ENCODE data around the gene INPP5D.
"Not testable (repeated sequence)": the region's sequence is repeated elsewhere in the genome, so short reads cannot be mapped to it uniquely, and the experiment has no call there.

Gene INPP5D

DNA sequence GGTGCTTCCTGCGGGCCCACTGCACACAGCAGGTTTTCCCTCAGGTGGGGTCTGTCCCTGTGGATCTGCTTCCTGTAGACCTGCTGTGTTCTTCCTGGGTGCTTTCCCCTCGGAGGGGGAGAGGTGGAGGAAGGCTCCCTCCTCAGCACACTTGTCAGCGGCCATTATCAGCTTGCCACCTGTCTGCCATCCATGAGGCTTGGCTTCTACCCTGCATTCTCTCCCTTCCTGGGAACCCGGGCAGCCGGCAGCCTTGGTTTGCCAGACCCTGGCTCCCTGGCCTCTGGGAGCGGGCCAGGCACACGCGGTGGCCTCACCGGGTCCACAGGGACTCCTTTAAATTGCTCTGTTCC, 58.5 kb downstream of the INPP5D start:
- no peak for DNase-seq (ENCODE audit: low read depth)

DNA sequence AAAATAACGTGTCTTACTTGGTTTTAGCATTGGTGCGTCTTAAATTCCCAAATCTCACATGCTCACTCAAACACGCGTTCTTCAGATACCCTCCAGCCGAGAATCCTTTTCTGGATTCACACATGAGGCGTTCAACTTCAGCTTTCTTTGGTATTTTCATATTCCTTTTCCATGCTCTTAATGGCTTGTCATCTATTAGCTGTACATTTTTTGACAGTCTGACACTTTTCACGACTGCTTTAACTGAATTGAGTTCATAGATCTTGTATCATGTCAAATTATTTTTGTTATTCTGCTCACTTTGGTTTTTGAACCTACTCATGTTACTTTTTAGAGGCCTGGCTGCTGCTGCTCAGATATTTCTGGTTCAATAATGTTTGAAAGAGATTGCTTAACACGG, 59.0 kb downstream of the INPP5D start:
- no peak for DNase-seq (ENCODE audit: low read depth)

DNA sequence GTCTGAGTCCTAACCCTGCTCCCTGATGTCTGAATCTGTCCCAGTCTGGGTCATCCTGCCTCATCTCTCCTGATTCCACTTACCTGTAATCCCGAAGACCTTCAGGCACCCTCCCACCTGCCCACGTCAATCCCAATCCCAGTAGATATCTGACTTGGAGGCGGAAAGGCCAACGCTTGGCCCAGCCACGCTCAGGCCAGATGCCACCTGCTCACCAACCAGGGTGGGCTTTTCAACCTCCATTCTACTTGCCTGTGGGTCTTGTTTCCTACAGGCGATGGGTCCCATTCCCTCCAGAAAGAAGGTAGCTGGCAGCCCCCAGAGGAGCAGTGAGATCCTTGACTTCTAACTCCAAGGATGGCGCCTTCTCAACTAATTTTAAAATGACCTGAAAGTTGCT, 59.7 kb downstream of the INPP5D start:
- DNase-seq (ENCODE audit: low read depth): no peak

DNA sequence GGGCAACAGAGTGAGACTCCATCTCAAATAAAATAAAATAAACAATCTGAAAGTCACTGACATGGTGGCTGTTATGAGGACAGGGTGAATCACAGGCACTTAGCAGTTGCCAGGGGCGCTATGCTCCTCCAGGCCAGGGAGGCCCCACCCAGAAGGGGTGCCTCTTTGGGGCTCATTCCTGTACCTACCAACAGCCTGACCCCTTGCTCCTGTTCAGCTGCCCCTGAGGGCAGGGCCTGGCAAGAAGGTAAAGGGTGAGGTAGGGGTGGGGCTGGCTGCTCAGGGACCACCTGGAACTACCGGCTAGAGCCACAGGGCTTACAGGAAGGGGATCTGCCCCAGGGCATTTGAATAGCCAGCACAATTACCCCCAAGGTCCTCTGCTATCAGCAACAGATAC, 60.3 kb downstream of the INPP5D start:
- no peak for DNase-seq (ENCODE audit: low read depth)

DNA sequence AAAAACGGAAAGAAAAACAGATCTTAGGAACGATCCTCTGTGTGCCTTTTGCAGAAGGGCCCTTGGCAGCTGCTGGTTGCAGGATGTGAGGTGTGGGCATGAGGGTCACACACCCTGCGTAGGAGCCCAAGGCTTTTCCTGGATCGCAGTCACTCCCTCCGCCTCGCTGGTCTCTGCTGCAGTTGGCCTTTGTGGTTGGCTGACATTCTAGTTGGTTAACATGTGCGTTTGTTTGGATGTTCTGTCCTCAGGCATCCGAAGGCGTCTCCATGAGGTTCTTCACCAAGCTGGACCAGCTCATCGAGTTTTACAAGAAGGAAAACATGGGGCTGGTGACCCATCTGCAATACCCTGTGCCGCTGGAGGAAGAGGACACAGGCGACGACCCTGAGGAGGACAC, 61.7 kb downstream of the INPP5D start:
- DNase-seq (ENCODE audit: low read depth): no peak

DNA sequence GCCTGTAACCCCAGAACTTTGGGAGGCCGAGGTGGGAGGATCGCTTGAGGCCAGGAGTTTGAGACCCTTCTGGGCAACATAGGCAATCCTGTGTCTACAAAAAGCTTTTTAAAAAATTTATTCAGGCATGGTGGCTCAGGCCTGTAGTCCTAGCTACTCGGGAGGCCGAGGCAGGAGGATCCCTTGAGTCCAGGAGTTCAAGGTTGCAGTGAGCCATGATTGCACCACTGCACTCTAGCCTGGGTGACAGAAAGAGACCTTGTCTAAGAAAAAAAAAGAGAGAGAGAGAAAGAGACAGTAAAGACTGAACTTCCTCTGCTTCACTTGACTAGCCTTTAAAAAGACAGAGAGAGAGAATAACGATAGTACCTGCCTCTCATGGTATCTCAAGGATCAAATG, 62.4 kb downstream of the INPP5D start:
- no peak for DNase-seq (ENCODE audit: low read depth)

DNA sequence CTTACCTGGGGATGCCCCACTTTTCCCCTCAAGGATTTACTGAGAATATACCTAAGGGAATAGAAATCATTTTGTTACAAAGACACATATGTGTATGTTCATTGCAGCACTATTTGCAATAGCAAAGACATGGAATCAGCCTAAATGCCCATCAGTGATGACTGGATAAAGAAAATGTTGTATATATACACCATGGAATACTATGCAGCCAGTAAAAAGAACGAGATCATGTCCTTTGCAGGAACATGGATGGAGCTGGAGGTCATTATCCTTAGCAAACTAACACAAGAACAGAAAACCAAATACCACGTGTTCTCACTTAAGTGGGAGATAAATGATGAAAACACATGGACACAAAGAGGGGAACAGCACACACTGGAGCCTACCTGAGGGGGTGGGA, 63.4 kb downstream of the INPP5D start:
- not testable (repeated sequence) for DNase-seq (ENCODE audit: low read depth)

DNA sequence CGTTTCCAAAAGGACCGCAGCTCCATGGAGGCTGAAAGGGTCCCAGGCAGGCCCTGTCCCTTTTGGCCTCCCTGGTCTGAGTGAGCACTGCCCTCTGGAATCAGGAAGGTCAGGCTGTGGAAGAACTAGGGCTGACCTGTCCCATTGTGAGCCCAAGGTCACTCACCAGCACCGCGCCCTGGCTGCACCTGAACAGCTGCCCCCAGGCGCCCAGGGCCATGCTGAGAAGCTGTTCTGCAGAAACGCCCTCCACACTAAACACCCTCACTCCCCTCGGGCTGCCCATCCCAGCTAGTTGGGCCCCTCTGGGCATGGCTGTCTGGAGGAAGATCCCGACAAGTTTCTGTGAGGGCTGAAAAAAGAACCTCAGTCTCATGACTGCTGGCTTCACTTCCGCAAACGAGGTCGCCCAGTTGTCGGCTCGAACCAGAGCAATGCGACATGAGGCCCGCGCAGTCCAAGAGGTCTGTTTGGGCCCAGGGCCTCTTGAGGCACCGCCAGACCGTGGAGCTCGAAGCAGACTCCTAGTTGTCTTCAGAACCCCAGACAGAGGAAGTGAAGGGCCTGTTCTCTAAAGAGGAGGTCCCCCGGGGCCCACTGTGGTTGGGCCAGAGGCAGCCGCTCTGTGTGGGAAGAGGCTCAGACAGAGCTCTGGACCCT, 64.4 kb downstream of the INPP5D start:
- no peak for DNase-seq (ENCODE audit: low read depth)

DNA sequence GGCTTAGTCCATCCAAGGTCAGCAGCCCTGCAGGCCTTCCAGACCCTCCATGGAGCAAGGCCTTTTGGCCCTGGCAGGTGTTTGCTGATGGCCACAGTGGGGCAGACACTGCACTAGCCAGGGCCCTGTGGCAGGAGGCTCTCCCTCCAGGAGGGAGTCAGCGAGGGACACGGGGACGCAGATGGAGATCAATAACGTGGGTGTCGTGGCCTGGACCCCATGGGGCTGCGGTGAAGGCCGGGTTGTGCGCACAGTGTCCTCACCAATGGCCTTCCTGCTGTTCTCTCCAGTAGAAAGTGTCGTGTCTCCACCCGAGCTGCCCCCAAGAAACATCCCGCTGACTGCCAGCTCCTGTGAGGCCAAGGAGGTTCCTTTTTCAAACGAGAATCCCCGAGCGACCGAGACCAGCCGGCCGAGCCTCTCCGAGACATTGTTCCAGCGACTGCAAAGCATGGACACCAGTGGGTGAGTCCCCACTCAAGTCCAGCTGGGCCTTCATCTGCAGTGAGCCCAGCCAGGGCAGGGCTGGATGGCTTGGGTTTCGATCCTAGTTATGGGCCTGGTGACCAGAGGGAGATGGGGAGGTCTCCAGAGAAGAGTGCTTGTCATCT, 65.4 kb downstream of the INPP5D start:
- no peak for DNase-seq (ENCODE audit: low read depth)

DNA sequence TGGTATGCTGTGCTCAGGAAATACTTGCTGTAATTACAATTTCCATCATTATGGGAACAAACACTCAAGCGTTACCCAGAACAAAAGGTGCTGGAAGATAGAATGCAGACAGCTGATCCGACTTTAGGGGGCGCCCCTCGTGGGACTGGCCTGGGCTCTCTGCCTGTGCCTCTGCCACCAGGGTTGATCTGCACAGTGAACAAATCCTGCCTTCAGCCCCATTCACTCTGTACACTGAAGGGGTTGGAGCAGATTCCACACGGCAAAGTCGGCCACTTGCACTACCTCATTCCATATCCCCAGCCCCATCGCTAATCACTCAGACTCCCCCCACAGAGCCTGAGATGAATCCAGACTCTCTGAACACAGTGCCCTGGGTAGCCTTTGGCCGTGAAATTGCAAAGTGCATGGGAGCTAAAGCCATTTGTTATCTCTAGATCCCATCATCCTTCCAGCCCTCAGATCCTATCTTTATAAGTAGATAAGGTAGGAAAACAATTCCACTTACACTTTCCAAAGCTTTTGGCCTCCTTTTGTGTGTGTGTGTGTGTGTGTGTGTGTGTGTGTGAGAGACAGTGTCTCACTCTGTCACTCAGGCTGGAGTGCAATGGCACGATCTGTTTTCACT, 69.3 kb downstream of the INPP5D start:
- no peak for DNase-seq (ENCODE audit: low read depth)

DNA sequence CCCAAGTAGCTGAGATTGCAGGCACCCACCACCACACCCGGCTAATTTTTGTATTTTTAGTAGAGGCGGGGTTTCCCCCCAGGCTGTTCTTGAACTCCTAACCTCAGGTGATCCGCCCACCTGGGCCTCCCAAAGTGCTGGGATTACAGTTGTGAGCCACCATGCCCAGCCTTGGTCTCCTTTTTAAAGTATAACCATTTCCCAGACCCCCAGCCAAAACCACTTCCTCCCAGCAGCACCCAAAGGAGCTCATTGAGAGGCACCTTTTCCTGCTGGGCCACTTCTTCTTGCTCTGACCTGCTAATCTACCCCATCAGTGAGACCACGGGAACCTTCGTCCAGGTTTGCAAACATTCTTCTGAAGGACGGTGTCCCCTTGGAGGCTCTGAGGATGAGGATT, 69.9 kb downstream of the INPP5D start:
- DNase-seq (ENCODE audit: low read depth): no peak

DNA sequence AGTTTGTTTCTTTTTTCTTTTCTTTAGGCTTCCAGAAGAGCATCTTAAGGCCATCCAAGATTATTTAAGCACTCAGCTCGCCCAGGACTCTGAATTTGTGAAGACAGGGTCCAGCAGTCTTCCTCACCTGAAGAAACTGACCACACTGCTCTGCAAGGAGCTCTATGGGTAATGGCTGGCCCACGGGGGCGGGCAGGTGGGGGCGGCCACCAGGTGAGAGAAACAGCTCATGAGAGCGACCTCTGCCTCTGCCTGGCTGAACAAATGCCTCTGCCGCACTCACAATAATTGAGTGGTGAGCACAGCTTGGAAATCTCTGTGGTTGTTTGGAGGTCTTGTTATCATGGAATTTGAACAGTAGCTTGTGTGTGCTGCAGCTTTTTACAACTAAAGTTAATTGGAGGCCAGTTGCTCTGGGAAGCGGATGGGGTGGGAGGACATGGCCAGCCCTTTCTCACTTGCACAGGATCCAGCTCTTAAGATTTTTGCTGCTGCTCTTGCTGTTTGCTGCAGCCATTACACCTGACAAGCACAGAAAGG, 70.4 kb downstream of the INPP5D start:
- no peak for DNase-seq (ENCODE audit: low read depth)

DNA sequence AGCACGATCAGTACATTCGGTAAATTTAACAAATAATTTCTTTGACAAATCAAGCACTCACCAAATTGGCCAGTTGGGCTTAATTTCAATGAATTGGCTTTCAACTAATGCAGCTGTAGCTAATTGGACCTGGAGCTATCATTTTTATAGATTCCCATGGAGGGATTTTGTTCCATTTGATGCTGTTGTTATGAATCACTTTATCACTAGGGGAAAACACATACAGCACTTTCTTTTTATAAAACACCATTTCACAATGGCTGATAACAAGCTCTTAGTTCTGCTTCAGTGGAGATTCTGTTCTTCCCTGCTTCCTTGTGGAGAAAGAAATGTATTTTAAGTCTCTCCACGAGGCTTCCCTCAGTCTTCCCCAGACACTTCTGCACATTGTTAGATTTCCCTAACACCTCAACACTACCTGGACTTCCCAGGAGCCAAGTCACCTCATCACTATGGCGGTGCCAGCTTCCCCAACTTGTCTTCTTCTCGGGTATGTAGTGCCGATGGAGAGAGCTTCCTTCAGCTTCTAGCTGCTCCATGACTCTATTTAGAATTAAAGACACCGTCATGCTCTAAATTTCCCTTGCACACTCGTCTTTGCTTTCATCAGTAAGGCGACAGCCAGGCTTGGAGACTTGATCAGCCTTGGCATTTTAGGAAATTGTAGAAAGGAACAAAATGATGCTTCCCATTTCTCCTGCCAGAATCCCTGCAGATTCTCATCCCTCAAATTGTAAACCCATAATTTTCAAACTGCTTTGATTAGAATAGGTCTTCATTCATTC, 72.0 kb downstream of the INPP5D start:
- no peak for DNase-seq (ENCODE audit: low read depth)

DNA sequence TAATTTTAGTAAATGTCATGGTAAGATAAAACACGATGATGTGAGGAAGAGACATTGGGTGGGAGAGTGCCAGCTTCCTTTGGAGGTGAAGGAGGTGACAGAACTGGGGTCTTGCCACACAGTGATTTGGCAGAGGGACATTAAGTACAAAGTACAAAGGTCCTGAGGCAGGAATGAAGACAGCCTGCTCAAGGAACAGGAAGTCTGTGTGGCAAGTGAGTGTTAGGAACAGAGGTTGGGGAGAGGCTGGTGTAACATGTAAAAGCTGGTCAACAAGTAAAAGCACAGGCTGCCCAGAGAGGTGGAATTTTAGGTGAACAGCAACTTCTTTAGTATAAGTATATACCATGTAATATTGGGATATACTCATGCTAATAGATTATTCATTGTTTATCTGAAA, 73.1 kb downstream of the INPP5D start:
- no peak for DNase-seq (ENCODE audit: low read depth)

DNA sequence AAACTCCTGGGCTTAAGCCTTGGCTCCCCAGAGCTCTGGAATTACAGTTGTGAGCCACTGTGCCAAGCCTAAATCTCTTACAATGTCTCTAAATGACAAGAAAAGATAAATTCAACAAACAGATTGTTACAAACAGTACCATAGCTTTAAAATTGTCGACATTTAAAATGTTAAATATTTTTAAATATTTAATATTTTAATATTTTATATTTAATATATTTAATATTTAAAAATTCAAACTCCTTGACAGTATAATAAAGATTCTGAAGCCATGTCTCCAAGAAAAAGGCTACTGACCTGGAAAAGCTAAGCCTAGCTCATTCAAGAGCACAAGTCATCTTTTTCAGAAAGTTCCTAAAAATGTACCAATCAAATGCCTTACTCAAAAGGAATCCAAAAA, 75.3 kb downstream of the INPP5D start:
- no peak for DNase-seq (ENCODE audit: low read depth)

DNA sequence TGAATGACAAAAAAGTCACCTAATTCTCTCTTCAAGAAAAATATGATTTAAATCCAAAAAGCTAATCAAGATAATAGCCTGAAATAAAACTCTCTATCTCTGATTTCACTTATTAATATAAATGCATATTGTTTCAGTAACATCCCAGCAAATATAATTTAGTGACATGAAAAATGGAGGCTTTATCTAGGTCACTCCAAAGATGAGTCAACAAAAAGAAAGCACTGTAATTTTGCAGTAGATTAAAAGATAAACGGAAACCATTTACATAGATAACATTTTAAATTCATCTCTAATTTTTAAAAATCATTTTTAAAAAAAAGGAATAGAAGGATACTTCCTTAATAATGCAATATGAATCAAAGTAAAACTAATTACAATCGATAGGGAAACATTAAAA, 76.9 kb downstream of the INPP5D start:
- DNase-seq (ENCODE audit: low read depth): no peak

DNA sequence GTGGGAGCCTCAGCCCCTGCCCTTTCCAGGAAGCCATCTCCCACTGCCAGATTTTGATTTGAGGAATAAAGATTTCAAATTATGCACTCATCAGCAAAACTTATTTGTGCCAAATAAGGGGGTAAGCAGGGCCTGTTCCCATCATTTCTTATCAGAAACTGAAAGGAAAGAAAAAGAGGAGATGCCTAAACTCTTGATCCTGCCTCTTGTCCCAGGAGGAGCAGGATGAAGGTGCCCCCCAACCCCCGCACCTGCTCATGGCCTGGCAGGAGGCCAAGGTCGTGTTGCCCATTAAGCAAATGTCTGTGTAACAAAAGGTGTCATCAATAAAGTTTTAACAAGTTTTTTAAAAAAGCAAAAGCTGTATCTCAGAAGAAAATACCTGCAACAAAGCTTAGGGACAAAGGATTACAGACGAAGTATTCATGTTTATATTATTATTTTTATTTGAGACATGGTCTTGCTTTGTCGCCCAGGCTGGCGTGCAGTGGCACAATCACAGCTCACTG, 80.0 kb downstream of the INPP5D start:
- no peak for DNase-seq (ENCODE audit: low read depth)

DNA sequence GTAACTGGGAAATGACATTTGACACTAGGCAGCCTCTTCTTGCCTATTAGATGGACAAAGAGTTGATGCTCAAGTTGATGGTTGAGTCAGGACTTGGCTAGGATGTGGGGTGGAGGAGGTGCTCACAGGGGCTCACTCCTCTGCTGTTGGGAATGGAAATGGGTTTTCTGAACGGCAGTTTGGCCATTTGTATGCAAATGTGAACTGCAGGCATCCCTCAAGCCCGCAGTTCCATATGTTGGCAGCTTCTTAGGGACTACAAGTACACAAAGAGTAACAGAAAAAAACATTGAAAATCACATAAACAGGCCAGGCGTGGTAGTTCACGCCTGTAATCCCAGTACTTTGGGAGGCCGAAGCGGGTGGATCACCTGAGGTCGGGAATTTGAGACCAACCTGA, 80.8 kb downstream of the INPP5D start:
- no peak for DNase-seq (ENCODE audit: low read depth)

DNA sequence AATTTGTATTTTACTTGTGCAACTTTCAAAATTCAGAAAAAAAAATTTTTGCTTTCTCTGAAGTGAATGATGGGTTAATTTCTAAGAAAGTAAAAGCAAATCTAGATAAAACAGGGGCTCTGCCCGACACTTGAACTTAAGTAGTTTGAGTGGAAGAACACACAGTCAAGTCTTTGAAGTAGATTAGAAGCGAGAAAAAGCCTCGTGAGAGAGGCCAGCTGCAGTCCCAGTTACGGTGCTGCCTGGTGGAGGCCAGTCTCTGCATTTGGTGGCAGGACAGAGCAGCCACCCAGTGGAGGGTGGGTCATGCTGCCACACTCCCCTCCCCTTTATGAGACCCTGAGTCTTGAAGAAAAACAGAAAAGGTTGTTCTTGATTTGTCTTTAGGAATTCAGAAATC, 81.8 kb downstream of the INPP5D start:
- no peak for DNase-seq (ENCODE audit: low read depth)

DNA sequence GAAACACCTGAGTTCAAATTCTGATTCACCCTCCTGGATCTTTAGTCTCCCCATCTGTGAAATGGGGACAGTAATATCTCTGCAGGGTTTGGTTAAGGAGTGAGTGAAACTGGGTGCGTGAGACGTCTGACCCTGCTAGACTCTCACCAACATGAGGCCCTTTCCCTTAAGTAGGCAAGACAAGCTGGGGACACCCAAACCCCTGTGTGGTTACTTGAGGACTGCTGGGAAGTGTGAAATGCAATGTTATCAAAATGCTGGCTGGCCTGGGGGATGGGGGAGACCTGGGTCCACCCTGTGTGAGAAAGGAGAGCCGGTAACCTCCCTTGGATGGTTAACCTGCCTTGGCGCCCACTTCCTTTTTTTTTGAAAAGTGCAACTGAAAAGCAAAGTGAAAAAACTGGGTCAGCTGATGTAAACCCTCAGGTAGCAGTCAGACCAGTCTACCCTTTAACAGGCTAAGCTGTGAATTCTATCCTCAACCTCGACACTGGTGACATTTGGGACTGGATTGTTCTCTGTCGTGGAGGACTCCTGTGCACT, 82.3 kb downstream of the INPP5D start:
- DNase-seq (ENCODE audit: low read depth): no peak

DNA sequence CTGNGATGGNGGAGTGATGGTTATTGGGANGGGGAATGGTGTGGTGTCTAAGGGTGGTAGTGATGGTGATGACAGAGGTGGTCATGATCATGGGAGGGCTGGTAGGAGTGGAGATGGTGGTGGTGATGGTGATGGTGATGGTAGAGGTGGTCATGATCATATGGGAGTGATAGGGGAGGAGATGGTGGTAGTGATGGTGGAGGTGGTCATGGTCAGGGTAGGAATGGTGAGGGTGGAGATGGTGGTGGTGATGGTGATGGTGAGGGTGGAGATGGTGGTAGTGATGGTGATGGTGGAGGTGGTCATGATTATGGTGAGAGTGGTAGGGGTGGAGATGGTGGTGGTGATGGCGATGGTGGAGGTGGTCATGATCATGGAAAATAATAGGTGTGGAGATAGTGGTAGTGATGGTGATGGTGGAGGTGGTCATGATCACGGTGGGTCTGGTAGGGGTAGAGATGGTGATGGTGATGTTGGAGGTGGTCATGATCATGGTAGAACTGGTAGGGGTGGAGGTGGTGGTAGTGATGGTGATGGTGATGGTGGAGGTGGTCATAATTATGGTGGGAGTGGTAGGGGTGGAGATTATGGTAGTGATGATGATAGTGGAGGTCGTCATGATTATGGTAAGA, 83.7 kb downstream of the INPP5D start:
- no peak for DNase-seq (ENCODE audit: low read depth)

DNA sequence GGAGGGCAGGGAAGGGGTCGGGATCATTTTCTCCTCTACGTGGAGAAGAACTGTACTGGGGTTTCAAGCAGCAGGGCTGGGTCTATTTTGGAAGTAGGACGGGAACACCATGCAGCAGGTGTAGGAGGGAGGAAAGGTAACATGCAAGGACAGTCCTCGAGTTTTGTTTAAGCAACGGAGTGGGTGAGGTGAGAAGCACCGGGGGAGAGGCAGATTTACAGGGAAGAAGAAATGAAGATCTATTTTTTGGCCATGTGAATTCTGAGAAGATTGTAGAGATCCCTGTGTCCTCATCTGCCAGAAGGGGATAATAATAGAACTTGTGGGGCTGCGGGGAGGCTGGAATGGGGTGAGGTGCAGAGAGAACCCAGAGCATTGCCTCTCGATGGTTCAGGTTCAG, 85.6 kb downstream of the INPP5D start:
- DNase-seq (ENCODE audit: low read depth): no peak
